ENCODE results near the gene HTR6. TPM values are rescaled to one million over a fixed set of nuclear protein-coding genes. Genes with fewer than 3 reads are reported as not detected.

Gene HTR6
- total RNA-seq, 1 experiment from 2014 or later, result not detected

- Histone ChIP-seq H3K36me3 (ENCODE audit: low read depth) (no peaks in the 10 kb centered on the region), H3K4me1 (replicated peaks; ENCODE audit: insufficient read depth) (peaks cover 18% of the 10 kb centered on the region), H3K4me2 (peak overlapping the region; percentile 18; the same call in 1 of the 2 replicates), H4K20me1 (ENCODE audit: insufficient read depth) (no peaks in the 10 kb centered on the region), H3F3A (ENCODE audit: insufficient read depth, low read depth) (peaks cover 13% of the 10 kb centered on the region; the same call in 1 of the 2 replicates), H3K9me2 (ENCODE audit: insufficient read depth) (no peaks in the 10 kb centered on the region), H3K27ac (no peak overlapping the region), H3K79me2 (ENCODE audit: low read depth) (no peaks in the 10 kb centered on the region), H3K4me3 (no peak overlapping the region), H2AFZ (no peak overlapping the region), H3K9me3 (ENCODE audit: insufficient read depth, low read depth) (no peaks in the 10 kb centered on the region), H3K27me3 (ENCODE audit: insufficient read depth, low read depth) (no peaks in the 10 kb centered on the region)
- BruUV-seq (replicated peaks), result no TSS peak
- TF ChIP-seq EZH2 (IDR thresholded peaks at IDR 0.05; ENCODE audit: low read depth) (no peak), CTCF (conservative IDR thresholded peaks at IDR 0.05) (no peak)
- CTCF ChIA-PET, result interaction anchor here (0.6 to 1.1 kb wide), 2 partner anchors 14 to 171 kb away, joined by 3 to 4 read pairs; no protein-coding TSS in a partner anchor
- POLR2A ChIA-PET (ENCODE audit: unreplicated experiment), result no interaction called here
- intact Hi-C loops (cut with micrococcal nuclease; ENCODE audit: unreplicated experiment), result no loop called here
- DNase-seq, result no peak
Observed at GRCh38 chr1:19639999-19640362, 24.7 kb upstream of the HTR6 start.

- BruUV-seq (replicated peaks), result no TSS peak
- no peak overlapping the region for H2AFZ ChIP-seq
- peaks cover 22% of the 10 kb centered on the region for H3K4me1 ChIP-seq (replicated peaks; ENCODE audit: insufficient read depth)
- peak in 1 of 2 experiments; percentile 39 for DNase-seq
- H3K9me3 ChIP-seq (ENCODE audit: insufficient read depth, low read depth), result no peaks in the 10 kb centered on the region
- intact Hi-C loops (cut with micrococcal nuclease; ENCODE audit: unreplicated experiment), result no loop called here
- peaks cover 13% of the 10 kb centered on the region; the same call in 1 of the 2 replicates for H3F3A ChIP-seq (ENCODE audit: insufficient read depth, low read depth)
- no peak for TF ChIP-seq CTCF (conservative IDR thresholded peaks at IDR 0.05)
- no peak for TF ChIP-seq EZH2 (IDR thresholded peaks at IDR 0.05; ENCODE audit: low read depth)
- no peaks in the 10 kb centered on the region for H3K9me2 ChIP-seq (ENCODE audit: insufficient read depth)
- H3K36me3 ChIP-seq (ENCODE audit: low read depth), result no peaks in the 10 kb centered on the region
- H3K27ac ChIP-seq, result no peak overlapping the region
- H3K79me2 ChIP-seq (ENCODE audit: low read depth), result no peaks in the 10 kb centered on the region
- H4K20me1 ChIP-seq (ENCODE audit: insufficient read depth), result no peaks in the 10 kb centered on the region
- peak overlapping the region; percentile 18; the same call in 1 of the 2 replicates for H3K4me2 ChIP-seq
- CTCF ChIA-PET, result interaction anchor here (0.6 to 1.1 kb wide), 2 partner anchors 13 to 170 kb away, joined by 3 to 4 read pairs; no protein-coding TSS in a partner anchor
- POLR2A ChIA-PET (ENCODE audit: unreplicated experiment), result no interaction called here
- no peaks in the 10 kb centered on the region for H3K27me3 ChIP-seq (ENCODE audit: insufficient read depth, low read depth)
- H3K4me3 ChIP-seq, result no peak overlapping the region
Observed at GRCh38 chr1:19640363-19641316, 24.0 kb upstream of the HTR6 start.

- no peak for TF ChIP-seq CTCF (conservative IDR thresholded peaks at IDR 0.05)
- TF ChIP-seq EZH2 (IDR thresholded peaks at IDR 0.05; ENCODE audit: low read depth), result no peak
- intact Hi-C loops (cut with micrococcal nuclease; ENCODE audit: unreplicated experiment), result no loop called here
- H2AFZ ChIP-seq, result no peak overlapping the region
- no peaks in the 10 kb centered on the region for H3K9me2 ChIP-seq (ENCODE audit: insufficient read depth)
- H3K79me2 ChIP-seq (ENCODE audit: low read depth), result no peaks in the 10 kb centered on the region
- no peak overlapping the region for H3K27ac ChIP-seq
- no peaks in the 10 kb centered on the region for H4K20me1 ChIP-seq (ENCODE audit: insufficient read depth)
- no peaks in the 10 kb centered on the region for H3K9me3 ChIP-seq (ENCODE audit: insufficient read depth, low read depth)
- BruUV-seq (replicated peaks), result no TSS peak
- no peaks in the 10 kb centered on the region for H3K36me3 ChIP-seq (ENCODE audit: low read depth)
- peaks cover 13% of the 10 kb centered on the region; the same call in 1 of the 2 replicates for H3F3A ChIP-seq (ENCODE audit: insufficient read depth, low read depth)
- no peak overlapping the region; the same call in 1 of the 2 replicates for H3K4me3 ChIP-seq
- ChIA-PET CTCF (interaction anchor here (0.6 kb wide), 1 partner anchor 26 kb away, joined by 4 read pairs; no protein-coding TSS in a partner anchor), POLR2A (ENCODE audit: unreplicated experiment) (no interaction called here)
- peak; percentile 42 to 44 for DNase-seq
- H3K27me3 ChIP-seq (ENCODE audit: insufficient read depth, low read depth), result no peaks in the 10 kb centered on the region
- H3K4me1 ChIP-seq (replicated peaks; ENCODE audit: insufficient read depth), result peaks cover 35% of the 10 kb centered on the region
- H3K4me2 ChIP-seq, result peak overlapping the region; percentile 36; the same call in 1 of the 2 replicates
Observed at GRCh38 chr1:19643121-19643520, 21.6 kb upstream of the HTR6 start.

All from PC-9 (cell line).